AG20443 (cell line): ENCODE data around the gene DDX56.
"Not testable (repeated sequence)": the region's sequence is repeated elsewhere in the genome, so short reads cannot be mapped to it uniquely, and the experiment has no call there.

ENCODE experiments used
- DNase-seq: peaks from one replicate; pipeline ENCODE4 v3.0.0; 2012; ENCODE audit warnings: low spot score, mixed read lengths

DDX56 gene

GRCh38 chr7:44597181-44597580, 23.5 kb upstream of the DDX56 start:
- DNase-seq: not testable (repeated sequence)

- DNase-seq: no peak
These were observed 22.4 kb upstream of the DDX56 start for GRCh38 chr7:44595934-44596635.

- DNase-seq: peak; percentile 30
These were observed 17.2 kb upstream of the DDX56 start for GRCh38 chr7:44590910-44591309.

- DNase-seq: no peak
These were observed 14.4 kb upstream of the DDX56 start for GRCh38 chr7:44587843-44588711.

- no peak for DNase-seq
These were observed 9.6 kb upstream of the DDX56 start for GRCh38 chr7:44583146-44583865.

GRCh38 chr7:44581879-44582603, 8.3 kb upstream of the DDX56 start, which contains the start of gene TMED4:
TSS of gene TMED4 (minus strand) at chr7:44582231. CDS start at chr7:44582206, 25 bp downstream.
- peak; percentile 100 for DNase-seq

- no peak for DNase-seq
These were observed 7.5 kb upstream of the DDX56 start for GRCh38 chr7:44580945-44581878.

- no peak for DNase-seq
These were observed 2.5 kb upstream of the DDX56 start for GRCh38 chr7:44576228-44576627.

- no peak for DNase-seq
These were observed 1.3 kb upstream of the DDX56 start for GRCh38 chr7:44575054-44575453.

GRCh38 chr7:44574287-44574872, 672 bp upstream of the DDX56 start:
- DNase-seq: no peak

GRCh38 chr7:44572771-44573170, 937 bp downstream of the DDX56 start:
- no peak for DNase-seq

- no peak for DNase-seq
These were observed 3.7 kb downstream of the DDX56 start for GRCh38 chr7:44569959-44570358.

GRCh38 chr7:44568771-44569560, 4.7 kb downstream of the DDX56 start:
- no peak for DNase-seq

GRCh38 chr7:44567884-44568283, 5.8 kb downstream of the DDX56 start:
- no peak for DNase-seq

GRCh38 chr7:44566680-44567079, 7.0 kb downstream of the DDX56 start:
- DNase-seq: no peak

- DNase-seq: no peak
These were observed 7.7 kb downstream of the DDX56 start for GRCh38 chr7:44565795-44566559.

- DNase-seq: peak; percentile 86
These were observed 8.5 kb downstream of the DDX56 start for GRCh38 chr7:44565097-44565794.

GRCh38 chr7:44564606-44565005, 9.1 kb downstream of the DDX56 start:
- DNase-seq: no peak
